GM23338 (cell line): ENCODE data around the gene VPS13A.

ENCODE experiments used
- CTCF ChIP-seq, 2 experiments: fragments of 200-600 bp in 1 of 2; sonication (generic) in 1 of 2; conservative IDR thresholded peaks; 2 replicates each; pipeline versions ENCODE4 v1.5.1 to v1.6.1; 2016 to 2017; ENCODE audit warnings: antibody characterized with exemption in 2 of 2, low read depth in 2 of 2, mild to moderate bottlenecking in 2 of 2, moderate library complexity in 1 of 2
- EZH2 ChIP-seq: fragments of 200-600 bp; sonication (generic); IDR thresholded peaks from one replicate; pipeline ENCODE4 v1.8.0; 2017; ENCODE audit warnings: antibody characterized with exemption, mild to moderate bottlenecking, low read depth; ENCODE audit not compliant: unreplicated experiment
- EZH2phosphoT487 ChIP-seq: fragments of 200-600 bp; sonication (generic); IDR thresholded peaks from one replicate; pipeline ENCODE4 v1.8.1; 2018; ENCODE audit warnings: antibody characterized with exemption; ENCODE audit not compliant: unreplicated experiment
- JUNB ChIP-seq: IDR thresholded peaks from one replicate; pipeline ENCODE4 v1.6.1; 2016; ENCODE audit warnings: antibody characterized with exemption; ENCODE audit not compliant: unreplicated experiment
- NANOG ChIP-seq: IDR thresholded peaks from 2 replicates; pipeline ENCODE4 v1.6.1; 2016; ENCODE audit warnings: antibody characterized with exemption, borderline replicate concordance
- POLR2AphosphoS5 ChIP-seq: IDR thresholded peaks from 2 replicates; pipeline ENCODE4 v1.6.1; 2016; ENCODE audit warnings: antibody characterized with exemption, low read depth
- REST ChIP-seq: IDR thresholded peaks from one replicate; pipeline ENCODE4 v1.6.1; 2018; ENCODE audit warnings: antibody characterized with exemption; ENCODE audit not compliant: unreplicated experiment
- ZNF114 ChIP-seq: fragments of 250-450 bp; sonication (Bioruptor Pico); IDR thresholded peaks from 2 replicates; pipeline ENCODE4 v1.5.0; 2020; ENCODE audit warnings: mild to moderate bottlenecking, moderate library complexity

- no peak for TF ChIP-seq CTCF (conservative IDR thresholded peaks at IDR 0.05; ENCODE audit: low read depth in 2 of 2)
- TF ChIP-seq NANOG: no peak
- no peak for TF ChIP-seq EZH2phosphoT487
- no peak for TF ChIP-seq POLR2AphosphoS5
- TF ChIP-seq JUNB: no peak
- TF ChIP-seq REST: no peak
- no peak for TF ChIP-seq ZNF114 (CRISPR knock-in tag)
- TF ChIP-seq EZH2: no peak
Observed at GRCh38 chr9:77180056-77180455, 2.7 kb downstream of the VPS13A start.
